Measurements from ENCODE around the gene ISCA2.
A peak's percentile ranks its signal among the peaks of the same experiment; 100 is the strongest.
"Not testable (repeated sequence)": the region's sequence is repeated elsewhere in the genome, so short reads cannot be mapped to it uniquely, and the experiment has no call there.

ISCA2 gene, protein sequence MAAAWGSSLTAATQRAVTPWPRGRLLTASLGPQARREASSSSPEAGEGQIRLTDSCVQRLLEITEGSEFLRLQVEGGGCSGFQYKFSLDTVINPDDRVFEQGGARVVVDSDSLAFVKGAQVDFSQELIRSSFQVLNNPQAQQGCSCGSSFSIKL

GRCh38 chr14:74493343-74494261, at the start of gene ISCA2:
Gene ISCA2, plus strand, starts transcription at chr14:74493765. Its CDS starts 10 bp downstream, at chr14:74493775.
- H3K4me3 ChIP-seq (ENCODE audit: low read depth, low read length, poor library complexity, severe bottlenecking): peak within 1 kb of the TSS; percentile 85
- TF ChIP-seq EZH2 (IDR thresholded peaks at IDR 0.05; ENCODE audit: borderline replicate concordance, low read length) (no peak), CTCF (IDR thresholded peaks at IDR 0.05; ENCODE audit: low read length) (no peak)
- peaks cover 25% of the 10 kb centered on the region for H3K4me1 ChIP-seq (ENCODE audit: insufficient read depth, low read length, severe bottlenecking)
- H3K27ac ChIP-seq (ENCODE audit: low read depth, low read length, poor library complexity, severe bottlenecking): no peak within 1 kb of the TSS
- no peaks in the 10 kb centered on the region for H3K79me2 ChIP-seq (ENCODE audit: insufficient read depth, low read length)
- no peaks in the 10 kb centered on the region for H3F3A ChIP-seq (ENCODE audit: insufficient read depth, low read length)
- H3K27me3 ChIP-seq (ENCODE audit: insufficient read depth, low read length): no peaks in the 10 kb centered on the region
- no peaks in the 10 kb centered on the region for H3K9me2 ChIP-seq (ENCODE audit: low read depth, low read length)
- H3K9me3 ChIP-seq (ENCODE audit: low read length): no peaks in the 10 kb centered on the region
- H3K4me2 ChIP-seq (ENCODE audit: low read length): peak within 1 kb of the TSS; percentile 91
- H3K36me3 ChIP-seq (ENCODE audit: insufficient read depth, low read length): peaks cover 3% of the 10 kb centered on the region; the same call in 1 of the 2 replicates
- H3K9ac ChIP-seq (ENCODE audit: low read length): peak within 1 kb of the TSS; percentile 83
- peak within 1 kb of the TSS; percentile 50; the same call in 1 of the 2 replicates for H2AFZ ChIP-seq (ENCODE audit: low read length)
- H4K20me1 ChIP-seq (ENCODE audit: insufficient read depth, low read length): no peaks in the 10 kb centered on the region

DNA sequence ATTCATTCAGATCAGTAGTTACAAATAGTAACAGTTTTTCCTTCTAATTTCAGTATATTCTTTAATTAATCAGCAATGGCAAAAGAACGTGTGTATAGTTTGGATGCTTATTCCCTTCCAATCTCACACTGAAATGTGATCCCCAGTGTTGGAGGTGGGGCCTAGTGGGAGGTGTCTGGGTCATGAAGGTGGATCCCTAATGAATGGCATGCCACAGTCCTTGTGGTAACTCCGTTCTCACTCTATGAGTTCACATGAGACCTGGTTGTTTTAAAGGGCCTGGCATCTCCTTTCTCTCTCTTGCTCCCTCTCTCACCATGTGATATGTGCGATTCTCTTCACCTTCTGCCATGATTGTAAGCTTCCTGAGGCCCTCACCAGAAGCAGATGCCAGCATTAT, 48.7 kb upstream of the ISCA2 start:
- no peak overlapping the region for H2AFZ ChIP-seq (ENCODE audit: low read length)
- H3K4me3 ChIP-seq (ENCODE audit: low read depth, low read length, poor library complexity, severe bottlenecking): no peak overlapping the region
- H3K9ac ChIP-seq (ENCODE audit: low read length): no peak overlapping the region
- no peaks in the 10 kb centered on the region for H3K36me3 ChIP-seq (ENCODE audit: insufficient read depth, low read length)
- no peaks in the 10 kb centered on the region for H4K20me1 ChIP-seq (ENCODE audit: insufficient read depth, low read length)
- no peaks in the 10 kb centered on the region for H3K27me3 ChIP-seq (ENCODE audit: insufficient read depth, low read length)
- no peak overlapping the region for H3K27ac ChIP-seq (ENCODE audit: low read depth, low read length, poor library complexity, severe bottlenecking)
- no peaks in the 10 kb centered on the region for H3K79me2 ChIP-seq (ENCODE audit: insufficient read depth, low read length)
- H3K9me2 ChIP-seq (ENCODE audit: low read depth, low read length): no peaks in the 10 kb centered on the region
- H3K4me1 ChIP-seq (ENCODE audit: insufficient read depth, low read length, severe bottlenecking): no peaks in the 10 kb centered on the region
- TF ChIP-seq EZH2 (IDR thresholded peaks at IDR 0.05; ENCODE audit: borderline replicate concordance, low read length) (no peak), CTCF (IDR thresholded peaks at IDR 0.05; ENCODE audit: low read length) (no peak)
- no peaks in the 10 kb centered on the region for H3K9me3 ChIP-seq (ENCODE audit: low read length)
- no peak overlapping the region for H3K4me2 ChIP-seq (ENCODE audit: low read length)
- H3F3A ChIP-seq (ENCODE audit: insufficient read depth, low read length): no peaks in the 10 kb centered on the region

DNA sequence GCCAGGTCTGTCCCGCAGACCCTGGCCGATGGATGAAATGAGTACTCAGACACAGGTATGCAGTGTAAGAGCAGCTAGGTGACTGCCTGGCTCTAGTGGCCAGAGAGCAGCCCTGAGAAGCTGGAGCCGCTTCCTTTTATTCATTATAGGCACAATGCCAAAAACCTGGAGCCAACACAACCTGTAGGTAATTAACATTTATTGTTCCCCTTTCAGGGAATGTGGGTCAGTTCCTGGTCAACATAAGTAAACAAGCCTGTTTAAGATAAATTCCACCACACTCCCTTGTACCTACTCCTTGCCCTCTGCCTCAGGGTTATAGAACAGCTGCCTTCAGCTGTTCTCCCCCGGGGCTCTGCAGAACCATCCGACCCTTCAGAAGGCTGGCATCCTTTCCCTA, 39.2 kb upstream of the ISCA2 start:
- H3K9me2 ChIP-seq (ENCODE audit: low read depth, low read length); H3K9me3 ChIP-seq (ENCODE audit: low read length); H3K27me3 ChIP-seq (ENCODE audit: insufficient read depth, low read length); H3K4me3 ChIP-seq (ENCODE audit: low read depth, low read length, poor library complexity, severe bottlenecking); H3K4me2 ChIP-seq (ENCODE audit: low read length); H3K79me2 ChIP-seq (ENCODE audit: insufficient read depth, low read length); H3K9ac ChIP-seq (ENCODE audit: low read length); H4K20me1 ChIP-seq (ENCODE audit: insufficient read depth, low read length); H3F3A ChIP-seq (ENCODE audit: insufficient read depth, low read length); H3K27ac ChIP-seq (ENCODE audit: low read depth, low read length, poor library complexity, severe bottlenecking); H3K4me1 ChIP-seq (ENCODE audit: insufficient read depth, low read length, severe bottlenecking); H3K36me3 ChIP-seq (ENCODE audit: insufficient read depth, low read length); H2AFZ ChIP-seq (ENCODE audit: low read length): not testable (repeated sequence)
